ENCODE results near the gene KRTAP4-6. TPM values are rescaled to one million over a fixed set of nuclear protein-coding genes. Genes with fewer than 3 reads are reported as not detected.
"Not testable (repeated sequence)": the region's sequence is repeated elsewhere in the genome, so short reads cannot be mapped to it uniquely, and the experiment has no call there.

The KRTAP4-6 gene
- total and polyA plus RNA-seq, 8 donors = not detected

DNA sequence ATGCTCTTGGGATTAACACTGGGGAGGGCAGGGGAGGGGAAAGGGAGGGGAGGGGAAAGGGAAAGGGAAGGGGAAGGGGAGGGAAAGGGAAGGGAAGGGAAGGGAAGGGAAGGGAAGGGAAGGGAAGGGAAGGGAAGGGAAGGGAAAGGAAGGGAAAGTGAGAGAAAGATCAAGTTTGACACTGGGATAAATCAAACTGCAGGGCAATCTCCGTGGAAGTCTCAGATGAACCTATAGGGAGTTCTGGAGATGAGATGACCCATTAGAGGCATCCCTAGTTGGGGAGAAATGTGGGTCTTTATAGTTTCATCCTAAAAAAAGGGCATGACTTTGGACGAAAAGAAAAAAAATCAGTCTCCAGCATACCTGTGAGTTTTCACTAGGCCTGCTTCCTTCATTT is 18.6 kb downstream of the KRTAP4-6 start:
- intact Hi-C loops (cut with DNase I) = no loop called here
- H3K9me3 ChIP-seq = no peaks in the 10 kb centered on the region
- H3K4me3 ChIP-seq = no peak overlapping the region
- ATAC-seq (no peak), DNase-seq (no peak)
- no peaks in the 10 kb centered on the region for H3K4me1 ChIP-seq
- peaks cover 0 to 8% of the 10 kb centered on the region in 2 donors for H3K27me3 ChIP-seq
- TF ChIP-seq CTCF (IDR thresholded peaks at IDR 0.05) = no peak
- no peak overlapping the region for H3K27ac ChIP-seq
- no peaks in the 10 kb centered on the region for H3K36me3 ChIP-seq

DNA sequence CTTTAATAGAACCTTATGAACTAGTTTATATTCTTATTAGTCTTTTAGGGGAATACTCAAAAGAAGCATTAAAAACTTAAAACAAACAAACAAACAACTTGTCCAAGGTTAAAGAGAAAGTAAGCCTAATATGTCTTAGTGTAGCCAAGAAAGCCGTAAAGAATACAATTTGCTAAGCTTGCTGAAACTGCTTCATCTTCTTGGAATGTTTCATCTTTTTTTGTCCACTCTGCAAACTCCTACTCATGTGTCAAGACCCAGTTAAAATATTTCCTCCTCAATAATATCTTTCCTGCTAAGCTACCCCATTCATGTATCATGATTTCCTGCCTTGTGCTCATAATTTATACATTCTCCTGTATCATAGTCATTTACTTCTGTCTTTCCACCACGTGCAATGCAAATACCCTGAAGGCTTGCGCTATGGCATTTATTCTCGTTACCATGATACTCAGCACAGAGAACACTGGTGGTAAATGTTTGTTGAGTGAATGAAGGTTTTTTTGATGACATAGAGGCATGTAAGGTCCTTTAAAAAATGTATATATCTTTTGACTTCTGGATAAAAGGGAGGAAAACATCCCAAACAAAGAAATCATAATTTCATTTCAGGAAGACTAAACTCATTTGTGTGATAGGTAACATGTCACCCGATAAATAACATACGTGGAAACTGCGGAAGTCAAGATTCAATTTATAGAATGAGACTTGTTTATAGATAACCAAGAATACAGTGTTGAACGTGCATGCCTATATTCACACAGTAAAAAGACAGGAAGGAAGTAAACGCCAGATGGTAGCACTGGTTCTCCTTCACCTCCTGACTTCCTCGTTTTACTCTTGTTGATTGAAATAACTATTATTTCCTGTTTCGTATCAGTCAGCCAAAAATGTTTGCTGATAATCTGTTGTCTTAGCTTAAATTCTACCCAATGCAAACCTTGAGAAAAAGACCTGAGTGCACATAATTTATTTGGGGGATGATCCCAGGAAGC is 20.4 kb downstream of the KRTAP4-6 start:
- H3K36me3 ChIP-seq; intact Hi-C loops (cut with DNase I); DNase-seq; H3K4me1 ChIP-seq; H3K9me3 ChIP-seq; ATAC-seq; H3K27me3 ChIP-seq; H3K27ac ChIP-seq; H3K4me3 ChIP-seq: not testable (repeated sequence)

GRCh38 chr17:41118721-41119120 is 21.6 kb downstream of the KRTAP4-6 start:
- ATAC-seq (no peak), DNase-seq (no peak)
- Histone ChIP-seq H3K36me3 (no peaks in the 10 kb centered on the region), H3K4me1 (no peaks in the 10 kb centered on the region), H3K27ac (no peak overlapping the region), H3K27me3 (peaks cover 0 to 7% of the 10 kb centered on the region in 2 donors), H3K4me3 (no peak overlapping the region), H3K9me3 (no peaks in the 10 kb centered on the region)
- no peak for TF ChIP-seq CTCF (IDR thresholded peaks at IDR 0.05)
- intact Hi-C loops (cut with DNase I) = no loop called here

DNA sequence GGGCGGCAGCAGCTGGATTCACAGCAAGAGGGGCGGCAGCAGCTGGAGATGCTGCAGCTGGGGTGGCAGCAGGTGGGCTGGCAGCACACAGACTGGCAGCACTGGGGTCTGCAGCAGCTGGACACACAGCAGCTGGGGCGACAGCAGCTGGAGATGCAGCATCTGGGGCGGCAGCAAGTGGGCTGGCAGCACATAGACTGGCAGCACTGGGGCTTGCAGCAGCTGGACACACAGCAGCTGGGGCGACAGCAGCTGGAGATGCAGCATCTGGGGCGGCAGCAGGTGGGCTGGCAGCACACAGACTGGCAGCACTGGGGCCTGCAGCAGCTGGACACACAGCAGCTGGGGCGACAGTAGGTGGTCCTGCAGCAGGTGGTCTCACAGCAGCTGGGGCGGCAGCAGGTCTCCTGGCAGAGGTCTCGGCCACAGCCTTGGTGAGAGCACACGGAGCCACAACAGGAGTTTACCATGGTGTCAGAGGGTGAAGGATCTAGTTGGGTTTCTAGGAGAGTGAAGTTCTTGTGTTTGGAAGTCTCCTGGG is 22.4 kb downstream of the KRTAP4-6 start, which contains the start of gene KRTAP4-11:
Gene KRTAP4-11, minus strand, starts transcription at position 528 of the 541 bp plus-strand sequence. Its CDS starts 58 bp downstream, at position 470.
- H3K4me3 ChIP-seq; ATAC-seq; DNase-seq; H3K27ac ChIP-seq; H3K27me3 ChIP-seq; H3K36me3 ChIP-seq; intact Hi-C loops (cut with DNase I); H3K9me3 ChIP-seq; H3K4me1 ChIP-seq: not testable (repeated sequence)

DNA sequence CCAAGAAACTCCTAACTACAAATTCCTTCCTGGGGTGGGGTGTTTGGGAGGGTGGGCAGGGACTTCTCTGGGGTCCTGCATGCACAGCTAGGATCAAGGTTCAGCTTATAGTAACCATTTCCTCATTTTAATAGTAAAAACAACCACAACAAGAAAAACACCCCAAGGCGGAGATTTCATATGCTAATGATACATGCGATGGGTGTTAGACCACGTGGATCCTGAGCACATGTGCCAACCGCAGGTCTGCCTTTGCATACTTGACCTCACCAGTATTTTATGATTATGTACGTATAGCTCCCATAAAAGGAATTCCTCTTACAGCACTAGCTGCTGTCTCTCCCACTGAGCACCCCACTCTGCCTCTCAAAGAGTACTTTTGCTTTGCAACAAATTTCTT is 24.0 kb downstream of the KRTAP4-6 start:
- Histone ChIP-seq H3K36me3 (no peaks in the 10 kb centered on the region), H3K4me3 (no peak overlapping the region), H3K4me1 (no peaks in the 10 kb centered on the region), H3K27ac (no peak overlapping the region), H3K27me3 (peaks cover 0 to 7% of the 10 kb centered on the region in 2 donors), H3K9me3 (no peaks in the 10 kb centered on the region)
- DNase-seq (no peak), ATAC-seq (no peak)
- no peak for TF ChIP-seq CTCF (IDR thresholded peaks at IDR 0.05)
- intact Hi-C loops (cut with DNase I) = no loop called here

DNA sequence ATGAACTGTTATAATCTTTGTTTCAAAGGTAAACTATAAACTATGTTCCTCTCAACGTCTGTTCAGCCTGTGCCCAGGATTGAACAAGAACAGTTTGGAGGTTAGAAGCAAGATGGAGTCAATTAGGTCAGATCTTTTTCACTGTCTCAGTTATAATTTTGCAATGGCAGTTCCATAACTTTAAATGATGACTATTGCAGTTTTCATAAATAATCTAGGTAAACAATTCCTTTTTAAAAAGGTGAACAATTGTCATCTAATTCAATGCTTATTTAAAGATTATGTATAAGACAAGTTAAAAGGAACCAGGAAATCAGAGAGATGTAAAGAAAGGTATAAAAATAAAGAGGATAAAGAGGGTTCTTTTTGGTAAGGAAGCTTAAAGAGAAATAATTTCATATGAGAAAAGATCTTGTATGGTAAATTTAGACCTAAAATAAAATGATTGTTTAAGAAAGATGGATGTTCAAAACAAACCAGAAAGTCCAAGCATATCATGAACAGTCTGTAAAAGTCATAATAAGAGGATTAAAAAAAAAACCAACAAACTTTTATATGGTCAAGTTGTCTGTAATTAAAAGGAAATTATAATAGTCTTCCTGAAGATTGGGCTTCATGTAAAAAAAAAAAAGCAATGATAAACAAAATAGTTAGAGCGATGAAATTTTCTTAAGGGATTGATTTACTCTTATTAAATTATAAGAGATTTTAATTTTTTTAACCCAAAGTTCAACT is 29.0 kb downstream of the KRTAP4-6 start:
- intact Hi-C loops (cut with DNase I) = no loop called here
- H3K9me3 ChIP-seq = no peaks in the 10 kb centered on the region
- H3K27ac ChIP-seq = no peak overlapping the region
- no peaks in the 10 kb centered on the region for H3K36me3 ChIP-seq
- peaks cover 0 to 7% of the 10 kb centered on the region in 2 donors for H3K27me3 ChIP-seq
- H3K4me1 ChIP-seq = no peaks in the 10 kb centered on the region
- H3K4me3 ChIP-seq = no peak overlapping the region
- ATAC-seq = no peak
- TF ChIP-seq CTCF (IDR thresholded peaks at IDR 0.05) = no peak
- no peak for DNase-seq

DNA sequence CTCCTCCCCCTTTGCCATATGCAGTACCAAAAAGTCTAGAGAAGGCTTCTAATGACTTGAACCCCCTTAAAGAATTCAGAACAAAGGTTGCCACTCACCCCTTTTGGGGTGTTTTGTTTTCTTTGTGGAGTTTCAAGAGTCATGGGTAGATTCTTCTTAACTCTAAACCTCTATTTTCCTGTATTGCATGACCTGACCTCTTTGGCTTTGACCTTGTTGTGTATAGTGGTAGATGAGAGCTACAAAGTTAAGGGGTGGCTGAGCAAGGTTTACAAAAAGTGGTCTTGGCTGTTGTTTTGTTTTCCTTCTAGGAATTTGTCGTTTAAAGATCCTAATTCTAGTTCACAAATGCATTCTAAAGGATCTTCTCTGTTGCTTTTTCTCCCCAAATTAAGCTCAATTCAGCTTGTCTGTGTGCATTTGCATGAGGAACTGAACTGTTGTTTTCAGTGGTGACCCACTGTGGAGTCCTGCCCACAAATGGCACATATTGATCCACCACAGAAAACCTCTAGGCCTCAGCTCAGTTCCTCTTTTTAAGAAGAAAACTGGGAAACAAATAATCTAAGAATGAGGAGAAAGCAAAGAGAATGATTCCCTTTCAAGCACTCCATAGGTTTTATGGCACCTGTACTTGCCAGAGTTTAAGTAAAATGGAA is 31.5 kb downstream of the KRTAP4-6 start:
- H3K9me3 ChIP-seq; H3K27me3 ChIP-seq; H3K36me3 ChIP-seq; ATAC-seq; intact Hi-C loops (cut with DNase I); H3K4me1 ChIP-seq; H3K27ac ChIP-seq; H3K4me3 ChIP-seq; DNase-seq: not testable (repeated sequence)

All from left lung (tissue), 10 donors.